HG02943 (cell line): ENCODE results near the gene TAC4.

Experiments
- ATAC-seq: cut with Tn5 transposase; IDR thresholded peaks from one replicate; pipeline ENCODE4 v1.9.1; 2021; ENCODE audit warnings: mild to moderate bottlenecking, low read depth, moderate library complexity; ENCODE audit not compliant: unreplicated experiment

Gene TAC4, protein sequence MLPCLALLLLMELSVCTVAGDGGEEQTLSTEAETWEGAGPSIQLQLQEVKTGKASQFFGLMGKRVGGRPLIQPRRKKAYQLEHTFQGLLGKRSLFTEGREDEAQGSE

DNA sequence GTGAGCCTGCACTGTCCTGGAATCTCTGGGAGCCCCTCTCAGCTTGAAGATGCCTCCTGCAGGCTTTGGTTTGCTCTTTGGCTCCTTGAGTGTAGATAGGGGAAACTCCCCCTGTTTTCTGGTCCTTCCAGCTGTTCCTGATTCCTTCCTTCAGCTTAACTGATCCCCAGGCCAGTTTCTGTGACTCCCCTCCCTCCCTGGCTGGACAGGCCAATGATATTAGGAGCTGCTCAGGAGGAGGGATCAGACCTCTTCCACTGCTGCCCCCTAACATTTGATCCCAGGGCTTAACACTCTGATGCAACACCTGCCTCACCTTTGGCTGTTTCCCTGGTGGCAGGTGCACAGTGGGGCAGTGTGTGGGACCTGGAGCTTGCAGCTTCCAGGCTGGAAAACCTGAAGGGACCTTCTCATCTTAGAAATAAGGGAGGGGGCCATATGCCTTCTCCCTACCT is at the start of gene TAC4:
Gene TAC4, minus strand, starts transcription at position 51 of the 455 bp plus-strand sequence. CDS start 52 bp downstream, outside the sequence.
- no peak for ATAC-seq

DNA sequence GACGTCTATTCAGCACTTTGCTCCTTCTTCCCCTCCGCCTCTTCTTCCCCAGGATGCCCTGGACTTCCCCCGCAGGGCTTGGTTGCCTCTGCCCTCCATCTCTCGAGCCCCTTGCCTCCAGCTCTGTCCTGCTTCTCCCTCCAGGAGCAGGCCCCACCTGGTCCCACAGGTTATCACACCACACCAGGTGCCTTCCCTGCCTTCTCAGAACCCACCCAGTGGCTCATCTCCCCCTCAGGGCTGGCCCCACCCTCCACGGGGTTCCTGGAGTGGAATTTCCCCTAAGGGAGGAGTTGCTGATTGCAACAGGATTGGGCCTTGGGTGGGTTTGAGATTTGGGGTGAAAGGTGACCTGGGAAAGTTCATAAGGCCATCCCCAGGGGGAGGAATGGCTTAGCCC is 49.0 kb upstream of the TAC4 start:
- no peak for ATAC-seq

DNA sequence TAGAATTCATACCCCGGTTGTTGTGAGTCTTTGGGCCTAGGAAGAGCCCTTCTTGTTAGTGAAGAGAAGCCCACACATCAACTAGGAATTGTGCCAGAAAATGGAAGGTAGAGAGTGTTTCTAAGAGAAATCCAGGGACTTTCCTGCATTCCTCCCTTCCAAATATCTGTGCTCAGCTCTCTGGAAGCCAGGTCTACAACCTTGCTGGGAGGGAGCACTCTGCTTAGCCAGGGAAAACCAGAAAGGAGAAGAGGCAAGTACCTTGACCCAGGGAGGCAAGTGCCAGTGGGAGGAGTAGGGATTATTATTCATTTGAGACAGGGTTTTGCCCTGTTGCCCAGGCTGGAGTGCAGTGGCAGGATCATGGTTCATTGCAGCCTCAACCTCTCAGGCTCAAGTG is 48.4 kb upstream of the TAC4 start:
- no peak for ATAC-seq

DNA sequence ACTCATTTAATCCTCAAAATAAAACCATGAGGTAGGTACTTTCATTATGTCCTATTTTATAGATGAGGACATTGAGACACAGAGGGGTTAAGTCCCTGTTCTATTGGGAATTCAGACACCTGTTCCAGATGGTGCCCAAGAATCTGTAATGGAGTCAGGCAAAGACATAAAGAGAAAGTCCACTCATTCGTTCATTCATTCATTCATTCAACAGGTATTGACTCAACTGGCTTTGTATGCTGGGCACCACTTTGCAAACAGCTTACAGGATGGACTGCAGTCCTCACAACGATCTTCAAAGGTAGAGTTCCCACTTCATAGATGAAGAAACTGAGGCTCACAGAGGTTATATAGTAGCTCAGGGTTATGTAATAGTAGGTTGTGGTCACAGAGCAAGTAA is 47.9 kb upstream of the TAC4 start:
- no peak for ATAC-seq

DNA sequence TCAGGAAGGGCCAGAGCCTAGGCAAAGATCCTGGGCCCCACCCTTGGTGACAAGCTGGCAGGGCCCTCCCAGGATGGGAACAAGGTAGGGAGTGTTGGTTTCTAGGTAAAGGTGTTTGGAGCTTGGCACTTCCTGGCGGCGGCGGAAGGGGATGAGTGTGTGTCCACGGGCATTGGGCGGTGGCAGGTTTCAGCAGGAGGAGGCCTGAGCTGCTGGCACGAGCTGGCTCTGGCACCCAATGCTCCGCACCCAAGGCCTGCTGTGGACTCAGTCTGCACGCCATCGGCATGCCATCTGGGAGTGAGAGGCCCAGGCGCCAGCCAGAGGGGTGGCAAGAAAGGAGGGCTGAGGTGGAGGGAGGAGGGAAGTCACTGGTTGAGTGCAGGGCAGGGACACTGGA is 46.9 kb upstream of the TAC4 start:
- ATAC-seq = no peak

DNA sequence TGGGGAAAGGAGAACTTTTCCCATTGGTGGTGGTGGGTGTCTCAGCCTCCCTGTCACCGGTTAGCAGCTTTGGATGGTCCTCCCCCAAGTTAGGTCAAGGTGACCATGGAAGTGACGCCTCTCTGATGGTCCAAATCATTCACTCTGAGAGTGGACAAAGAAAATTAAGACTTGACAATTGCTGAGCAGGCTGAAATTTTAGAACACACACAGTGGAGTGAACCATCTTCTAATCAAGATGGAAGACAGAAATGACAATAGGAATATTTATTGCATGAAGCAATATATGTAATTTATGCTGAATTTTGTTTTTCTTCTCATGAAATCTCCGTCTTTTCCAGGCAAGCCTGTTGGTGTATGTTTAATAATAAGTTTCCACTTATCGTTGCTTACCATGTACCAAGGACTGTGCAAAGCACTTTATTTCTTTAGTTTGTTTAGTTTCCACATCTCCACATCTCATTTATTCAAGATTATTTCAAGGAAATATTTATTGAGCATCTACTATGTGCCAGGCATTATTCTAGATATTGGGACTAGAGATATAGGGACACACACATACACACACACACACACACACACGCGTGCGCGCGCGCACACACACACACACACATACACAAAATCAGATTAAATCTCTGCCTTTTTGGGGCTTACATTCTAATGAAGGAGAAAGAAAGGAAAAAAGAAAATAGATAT is 44.0 kb upstream of the TAC4 start:
- no peak for ATAC-seq

DNA sequence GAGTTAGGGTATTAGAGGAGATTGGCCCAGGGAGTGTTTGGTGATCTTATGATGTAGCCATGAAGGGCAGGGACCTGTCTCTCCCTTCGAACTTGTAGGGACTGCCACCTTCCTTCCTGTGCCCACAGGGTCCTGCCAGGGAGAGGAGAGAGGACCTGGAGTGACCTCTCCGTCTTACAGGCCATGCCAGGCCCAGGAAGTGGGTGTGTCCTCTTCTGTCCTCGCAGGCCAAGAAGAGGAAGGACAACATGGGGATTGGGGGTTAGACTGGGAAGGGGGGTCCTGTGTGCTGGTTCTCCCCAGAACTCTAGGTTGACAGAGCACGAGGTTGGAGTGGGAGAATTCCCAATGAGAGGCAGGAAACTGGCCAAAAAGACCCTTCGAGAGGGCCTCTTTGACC is 43.4 kb upstream of the TAC4 start:
- ATAC-seq = no peak

DNA sequence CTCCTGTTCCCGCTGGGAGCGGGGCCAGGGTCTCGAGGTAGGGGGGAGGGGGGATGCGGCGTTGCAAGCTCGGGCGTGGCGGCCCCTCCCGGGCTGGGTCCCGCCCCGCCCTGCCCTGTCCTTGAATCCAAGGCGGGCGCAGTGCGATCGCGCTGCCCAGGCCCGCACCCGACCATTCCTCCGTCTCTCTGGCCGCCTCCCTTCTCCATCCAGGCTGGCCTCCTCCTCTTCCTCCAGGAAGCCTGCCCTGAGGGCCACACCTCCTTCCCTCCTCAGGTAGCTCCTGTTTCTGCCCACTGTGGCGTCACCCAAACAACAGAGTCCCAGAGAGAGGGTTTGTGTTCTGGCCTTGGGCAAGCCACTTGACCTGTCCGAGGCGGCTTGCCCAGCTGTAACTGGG is 43.0 kb upstream of the TAC4 start:
- no peak for ATAC-seq

DNA sequence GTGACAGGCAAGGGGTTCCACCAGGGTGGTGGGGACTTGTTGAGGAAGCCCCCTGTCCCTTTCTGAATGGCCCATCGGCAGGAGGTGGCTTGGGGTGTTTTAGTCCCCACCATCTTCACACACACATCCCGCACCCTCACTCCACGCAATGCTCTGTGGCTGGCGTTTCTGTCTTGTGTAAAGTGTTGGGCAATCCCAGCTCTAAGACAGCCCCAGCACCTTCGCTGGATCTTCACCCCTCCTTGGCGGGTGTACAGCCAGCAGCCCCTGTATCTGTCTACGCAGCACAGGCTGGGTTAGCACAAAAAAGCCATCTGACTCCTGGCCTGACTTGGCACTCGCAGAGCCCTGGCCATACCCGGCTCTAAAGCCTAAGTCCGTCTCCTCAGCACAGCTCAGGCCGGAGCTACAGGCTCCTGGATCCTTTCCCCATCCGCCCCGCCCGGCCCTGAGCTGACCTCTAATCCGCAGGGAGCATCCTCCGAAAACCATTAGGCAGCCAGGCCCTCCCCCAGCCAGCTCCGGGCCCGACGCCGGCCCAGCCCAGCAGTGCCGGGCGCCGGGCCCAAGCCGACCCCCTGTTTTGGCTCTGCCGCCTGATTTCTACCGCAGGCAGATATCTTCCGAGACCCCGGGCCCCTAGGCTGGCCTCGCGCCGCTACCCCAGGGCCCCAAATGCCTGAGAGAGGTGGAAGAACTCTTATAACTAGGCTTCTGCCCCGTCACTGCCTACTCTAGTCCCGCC is 42.4 kb upstream of the TAC4 start:
- ATAC-seq = no peak

DNA sequence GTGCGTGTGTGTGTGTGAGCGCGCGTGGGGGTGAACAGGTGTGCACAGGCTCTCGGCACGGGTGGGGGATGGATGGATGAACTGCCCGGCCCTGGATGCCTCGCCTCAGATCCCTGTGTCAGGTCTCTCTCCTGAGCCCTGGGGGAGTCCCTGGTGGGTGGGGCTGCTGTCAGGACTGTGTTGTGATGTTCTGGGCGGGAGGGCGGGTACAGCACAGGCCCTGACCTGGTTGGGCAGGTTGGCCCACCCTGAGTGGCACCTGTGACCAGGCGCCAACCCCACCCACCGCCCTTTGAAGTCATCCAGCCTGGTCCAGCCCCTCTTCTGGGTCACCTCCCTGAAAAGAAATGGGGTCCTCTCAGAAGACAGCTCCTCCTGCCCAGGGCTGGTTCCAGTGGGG is 41.6 kb upstream of the TAC4 start:
- no peak for ATAC-seq

DNA sequence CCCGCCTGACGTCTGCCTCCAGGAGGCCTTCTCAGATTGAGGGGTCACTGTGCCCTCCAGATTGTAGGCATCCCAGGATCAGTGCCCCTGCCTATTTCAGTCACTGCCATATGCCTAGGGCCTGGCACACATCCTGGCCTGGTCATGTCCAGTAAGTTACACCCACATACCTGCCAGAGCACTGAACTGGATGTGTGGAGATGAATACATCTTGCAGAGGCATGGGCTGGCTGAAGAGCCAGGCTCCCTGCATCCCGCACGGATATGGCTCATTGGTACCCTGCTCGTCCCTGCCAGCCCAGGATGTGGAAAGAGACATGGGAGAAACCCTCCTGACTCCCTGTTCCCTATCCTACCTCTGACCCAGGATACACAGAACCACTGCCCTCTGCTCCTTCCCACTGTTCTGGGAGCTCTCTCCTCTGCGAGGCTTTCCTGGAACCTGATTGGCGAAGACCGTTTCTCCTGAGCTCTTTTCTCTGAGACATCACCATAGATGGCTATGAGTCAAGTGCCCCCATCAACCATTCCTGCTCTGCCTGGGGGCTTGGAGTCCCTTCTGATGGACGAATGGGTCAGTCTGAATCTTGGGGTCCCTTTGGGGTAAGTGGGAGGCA is 40.0 kb upstream of the TAC4 start:
- ATAC-seq = no peak

DNA sequence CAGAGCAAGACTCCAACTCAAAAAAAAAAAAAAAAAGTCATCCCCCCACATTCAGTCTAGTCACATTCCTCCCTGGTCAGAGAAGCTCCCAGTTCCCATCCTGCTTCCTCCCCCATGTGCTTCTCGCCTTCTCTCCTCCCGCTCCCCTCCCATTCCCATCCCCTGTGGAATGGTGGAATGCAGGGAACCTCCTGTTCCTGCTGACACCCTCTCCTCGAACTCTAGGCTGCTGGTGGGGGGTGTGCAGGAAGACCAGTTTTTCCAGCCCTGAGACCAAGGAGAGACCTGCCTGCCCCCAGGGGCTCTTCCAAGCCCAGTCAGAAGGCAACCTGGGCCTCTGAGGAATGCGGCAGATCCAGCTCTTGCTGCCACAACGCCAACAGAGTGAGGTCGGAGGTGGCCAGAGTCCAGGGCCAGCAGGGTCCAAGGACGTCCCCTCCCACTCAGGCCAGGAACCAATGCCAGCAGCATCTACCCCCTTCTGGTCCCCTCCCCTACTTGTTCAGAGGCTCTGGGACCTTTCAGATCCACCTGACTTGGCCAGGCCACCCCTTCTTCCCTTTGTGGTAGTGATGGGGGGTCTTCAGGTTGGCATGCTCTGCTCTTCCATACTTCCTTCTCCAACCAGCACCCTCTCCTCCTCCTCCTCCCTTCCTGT is 39.3 kb upstream of the TAC4 start:
- ATAC-seq = no peak

DNA sequence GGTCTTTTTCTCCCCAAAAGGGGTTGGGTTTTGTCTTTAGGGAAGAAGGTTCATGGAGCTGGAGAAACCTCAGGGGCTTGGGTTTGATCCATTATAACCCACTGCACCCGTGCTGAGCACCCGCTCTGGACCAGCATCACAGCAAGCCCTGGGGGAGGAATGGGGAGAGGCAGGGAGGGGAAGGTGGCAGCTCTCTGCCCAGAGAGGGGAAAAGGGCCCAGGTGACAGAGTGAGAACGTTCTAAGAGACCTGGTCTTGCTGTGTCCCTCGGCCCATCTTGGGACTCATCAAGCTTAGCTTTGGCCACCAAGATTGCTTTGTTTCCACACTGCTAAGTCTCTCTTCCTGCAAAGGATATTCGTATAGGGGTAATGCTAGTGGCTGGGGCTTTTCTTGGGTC is 38.2 kb upstream of the TAC4 start:
- no peak for ATAC-seq

DNA sequence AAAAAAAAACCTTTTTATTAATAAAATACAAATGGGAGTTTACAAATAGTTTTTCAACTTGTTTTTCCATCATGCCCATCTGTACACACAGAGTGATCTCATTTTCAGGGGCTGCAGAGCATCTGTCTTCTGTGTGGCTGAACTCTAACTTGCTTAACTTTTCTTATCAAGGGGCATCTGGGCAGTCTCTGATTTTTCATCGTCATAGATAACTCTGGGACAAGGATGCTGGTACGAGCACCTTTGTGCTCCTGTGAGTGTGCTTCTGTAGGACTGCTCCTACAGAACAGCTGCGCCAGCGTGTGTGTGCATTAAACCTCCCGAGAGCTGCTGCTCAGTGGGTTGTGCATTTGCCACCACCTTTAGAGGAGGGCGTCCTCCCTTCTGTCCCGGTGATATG is 34.6 kb upstream of the TAC4 start:
- ATAC-seq = no peak

DNA sequence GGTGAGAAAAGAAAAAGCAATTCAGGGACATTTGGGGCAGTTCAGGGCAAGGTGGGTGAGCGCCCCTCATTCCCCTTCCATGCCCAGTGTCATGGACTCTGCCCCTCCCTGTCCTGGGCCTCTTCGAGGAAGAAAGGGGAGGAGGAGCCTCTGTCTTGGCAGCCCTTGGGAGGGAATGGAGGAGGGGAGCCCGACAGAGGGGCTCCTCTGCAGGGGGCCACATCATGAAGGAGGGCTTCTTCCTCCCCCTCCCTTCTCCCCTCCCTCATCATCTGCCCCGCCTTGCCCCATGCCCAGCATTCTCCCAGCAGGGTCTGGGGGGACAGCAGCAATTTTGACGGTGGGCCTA is 33.2 kb upstream of the TAC4 start:
- no peak for ATAC-seq

DNA sequence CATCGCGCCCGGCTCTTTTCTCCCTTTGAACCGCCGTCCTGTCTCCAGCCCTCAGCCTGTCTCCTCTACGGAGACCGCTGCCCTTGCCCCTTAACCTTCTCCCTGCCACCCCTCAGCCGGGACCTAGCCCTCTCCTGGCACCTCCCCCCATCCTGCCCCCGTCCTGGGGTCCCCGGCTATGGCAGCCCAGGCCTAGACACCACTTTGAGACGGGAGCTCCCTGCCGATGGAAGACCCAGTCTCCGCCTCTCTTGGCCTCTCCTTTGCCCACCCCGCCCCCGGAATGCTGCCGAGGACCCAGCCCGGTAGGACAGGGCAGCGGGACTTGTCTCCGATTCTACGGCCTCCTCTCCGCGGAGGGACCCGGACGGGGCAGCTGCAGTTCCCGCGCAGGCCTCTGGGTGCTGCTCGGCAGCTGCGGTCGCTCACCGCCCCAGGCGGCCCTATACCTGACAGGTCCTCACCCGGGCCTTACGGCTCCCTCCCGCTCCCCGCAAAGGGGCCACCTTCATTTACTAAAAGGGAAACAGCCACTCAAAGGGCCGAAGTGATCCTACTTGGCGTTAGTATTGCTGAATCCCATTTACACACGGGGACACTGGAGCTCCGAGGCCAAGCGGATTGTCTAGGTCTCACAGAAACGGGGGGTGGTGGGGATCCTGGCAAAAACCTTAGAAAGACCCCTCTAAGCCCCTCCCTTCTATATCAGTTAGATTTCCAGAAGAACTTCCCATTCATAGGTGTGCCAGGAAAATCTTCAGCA is 32.6 kb upstream of the TAC4 start:
- no peak for ATAC-seq

DNA sequence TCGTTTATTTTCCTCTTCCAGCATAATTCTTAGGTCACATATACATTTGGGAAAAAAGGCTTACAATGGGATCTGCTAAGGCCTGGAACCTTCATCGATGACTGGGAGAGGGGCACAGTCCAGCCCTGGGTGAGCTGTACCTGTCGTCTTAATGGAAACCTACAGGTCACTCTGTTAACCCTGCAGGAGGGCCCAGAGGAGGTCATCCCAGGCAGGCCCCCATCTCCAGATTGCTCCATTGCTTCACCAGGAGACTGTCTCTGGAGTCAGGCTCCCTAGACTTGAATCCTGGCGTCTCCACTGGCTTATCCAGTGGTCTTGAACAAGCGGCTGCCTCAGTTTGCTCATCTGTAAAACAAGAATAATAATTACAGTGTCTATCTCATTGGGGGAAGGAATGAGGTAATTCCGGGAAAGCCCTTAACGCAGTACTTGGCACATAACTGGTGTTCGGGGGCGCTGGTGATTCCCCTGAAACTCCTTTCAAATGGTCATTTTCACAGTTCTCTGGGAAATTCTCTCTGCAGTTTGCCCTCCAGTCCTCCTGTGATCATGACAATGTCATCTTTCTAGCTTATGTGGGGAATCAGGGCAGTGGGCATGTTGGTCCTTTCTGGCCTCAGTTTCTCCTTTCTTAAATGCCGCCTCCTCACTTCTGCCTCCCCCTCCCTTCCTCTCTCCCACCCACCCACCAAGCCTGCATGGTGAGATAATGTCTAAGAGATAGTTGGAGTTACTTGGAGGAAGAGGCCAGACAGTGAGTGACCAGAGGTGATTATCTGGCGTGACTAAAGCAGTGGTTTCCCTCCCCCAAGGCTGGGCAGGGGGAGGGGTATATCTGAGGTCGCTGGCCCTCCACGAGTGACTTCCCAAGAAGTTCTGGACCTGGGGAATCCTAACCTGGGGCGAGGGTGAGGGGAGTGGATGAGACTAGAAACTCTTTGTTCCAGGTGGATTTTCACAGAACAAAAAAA is 31.3 kb upstream of the TAC4 start:
- no peak for ATAC-seq

DNA sequence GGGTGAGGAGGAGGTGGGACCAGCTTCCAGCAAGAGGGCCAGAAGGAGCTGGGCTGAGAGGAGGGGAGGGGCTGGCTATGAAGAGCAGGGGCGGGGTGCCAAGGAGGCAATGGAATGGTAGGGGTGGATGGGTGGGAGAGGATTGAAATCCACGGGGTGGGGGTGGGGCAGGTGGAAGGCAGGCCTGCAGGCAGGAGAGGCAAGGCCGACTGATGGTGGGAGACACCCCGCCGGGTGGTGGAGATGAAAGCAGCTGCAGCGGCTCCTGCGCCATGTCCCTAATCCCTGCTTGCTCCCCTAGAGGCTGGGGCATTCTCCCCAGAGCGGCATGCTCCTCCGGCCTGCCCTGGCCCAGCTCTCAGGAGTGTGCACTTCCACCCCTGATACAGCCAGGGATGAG is 27.8 kb upstream of the TAC4 start:
- ATAC-seq = no peak

DNA sequence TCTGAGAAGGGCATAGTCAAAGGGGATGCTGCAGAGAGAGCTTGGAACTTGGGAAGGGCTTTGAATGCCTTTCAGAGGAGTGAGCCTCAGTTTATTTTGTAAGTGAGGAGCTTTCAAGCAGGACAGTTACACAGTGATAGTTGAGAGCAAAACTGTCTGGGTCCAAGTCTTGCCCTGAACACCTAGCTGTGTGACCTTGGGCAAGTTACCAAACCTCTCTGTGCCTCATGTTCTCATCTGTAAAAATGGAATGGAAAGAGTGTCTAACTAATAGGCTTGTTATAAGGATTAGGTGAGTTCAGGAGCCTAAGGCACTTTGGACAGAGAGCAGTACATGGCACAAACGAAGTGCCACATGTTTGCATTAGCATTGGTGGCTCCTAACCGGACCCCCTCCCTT is 27.0 kb upstream of the TAC4 start:
- ATAC-seq = no peak
